Measurements from ENCODE around the gene NUCB1.
A peak's percentile ranks its signal among the peaks of the same experiment; 100 is the strongest.

The NUCB1 gene

DNA sequence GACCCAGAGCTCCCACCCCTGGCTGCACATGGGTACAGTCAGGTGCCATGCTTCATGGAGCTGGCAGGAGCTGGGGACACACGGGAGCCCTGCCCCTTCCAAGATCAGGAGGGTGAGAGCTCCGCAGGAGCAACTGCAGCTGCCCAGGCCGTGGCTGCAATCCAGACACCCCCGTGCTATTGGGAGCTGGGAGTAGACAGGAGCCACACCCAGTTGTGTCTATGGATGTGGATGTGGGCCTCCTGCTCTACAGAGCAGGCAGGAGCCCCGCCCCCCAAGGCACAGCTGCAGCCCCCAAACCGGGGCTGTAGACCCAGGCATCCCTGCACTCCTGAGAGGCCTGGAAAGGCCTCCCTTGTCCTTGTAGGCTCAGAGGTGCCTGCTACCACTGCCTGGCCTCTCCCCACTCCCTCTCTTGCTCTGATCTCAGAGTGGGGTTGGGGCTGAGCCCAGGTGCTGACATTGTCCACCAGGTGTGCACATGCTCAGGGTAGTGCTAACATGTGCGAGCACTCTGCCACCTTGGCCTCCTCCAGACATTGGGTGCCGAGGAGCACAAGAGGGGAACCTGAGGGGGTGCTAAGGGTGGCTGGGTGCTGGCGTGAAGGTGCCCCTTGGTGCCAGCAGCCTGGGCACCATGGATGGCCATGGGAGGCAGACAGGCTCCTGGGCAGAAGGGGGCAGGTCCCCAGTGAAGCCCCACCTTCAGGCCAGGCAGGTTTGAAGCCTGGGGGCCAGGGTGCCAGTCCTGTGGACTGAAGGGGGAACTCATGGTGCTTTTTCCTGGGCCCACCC is 46.5 kb downstream of the NUCB1 start:
- Histone ChIP-seq H2BK5ac (ENCODE audit: low read depth, low read length, poor library complexity) (no peak overlapping the region), H4K8ac (ENCODE audit: low read depth, low read length) (no peak overlapping the region), H2BK120ac (ENCODE audit: insufficient read depth, low read length, poor library complexity) (no peak overlapping the region), H3K4me2 (ENCODE audit: low read length) (no peak overlapping the region), H4K12ac (ENCODE audit: low read depth, low read length) (no peak overlapping the region), H3K9ac (ENCODE audit: low read length) (no peak overlapping the region), H3K79me1 (ENCODE audit: low read length) (no peaks in the 10 kb centered on the region), H3K79me2 (ENCODE audit: control insufficient read depth, insufficient read depth, low read length, poor library complexity) (no peaks in the 10 kb centered on the region), H3K9me3 (ENCODE audit: insufficient read depth, low read depth, low read length) (peaks cover 4% of the 10 kb centered on the region), H3K27ac (ENCODE audit: low read depth, low read length) (no peak overlapping the region), H2BK12ac (ENCODE audit: low read length) (peak overlapping the region; percentile 14), H3K4me3 (ENCODE audit: low read depth, low read length) (no peak overlapping the region), H3K4me1 (ENCODE audit: control insufficient read depth in 1 of 2, insufficient read depth in 2 of 2, low read length in 2 of 2) (peaks cover 4% of the 10 kb centered on the region in 2 experiments), H3K23ac (ENCODE audit: low read length) (no peak overlapping the region), H3K36me3 (ENCODE audit: control insufficient read depth in 1 of 2, insufficient read depth in 2 of 2, low read length in 2 of 2) (no peaks in the 10 kb centered on the region), H2AFZ (ENCODE audit: insufficient read depth, low read length, poor library complexity) (no peak overlapping the region), H2AK5ac (ENCODE audit: low read length) (peak overlapping the region; percentile 16), H3K4ac (ENCODE audit: low read depth, low read length) (no peak overlapping the region), H3K27me3 (ENCODE audit: insufficient read depth, low read length) (no peaks in the 10 kb centered on the region), H4K91ac (ENCODE audit: low read depth, low read length) (no peak overlapping the region), H3K18ac (ENCODE audit: low read length) (no peak overlapping the region), H3K14ac (ENCODE audit: low read length) (no peak overlapping the region)
- WGBS (ENCODE audit: extremely low coverage, insufficient coverage, insufficient read length), result no CpG with 5 or more reads among the region's 9 CpGs
- DNase-seq, result no peak

DNA sequence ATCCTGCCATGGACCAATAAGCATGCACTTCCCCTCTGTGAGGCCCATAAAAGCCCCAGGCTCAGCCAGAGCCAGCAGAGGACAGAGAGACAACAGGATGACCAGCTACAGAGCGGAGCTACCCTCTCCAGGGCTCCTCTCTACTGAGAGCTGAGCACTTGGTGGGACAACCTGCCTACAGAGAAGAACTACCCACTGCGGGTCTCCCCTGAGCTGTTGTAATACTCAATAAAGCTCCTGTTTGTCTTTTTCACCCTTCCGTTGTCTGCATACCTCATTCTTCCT is 47.1 kb downstream of the NUCB1 start:
- no peak overlapping the region for H2AK5ac ChIP-seq (ENCODE audit: low read length)
- no peak overlapping the region for H3K23ac ChIP-seq (ENCODE audit: low read length)
- H2BK5ac ChIP-seq (ENCODE audit: low read depth, low read length, poor library complexity), result no peak overlapping the region
- no peak overlapping the region for H3K27ac ChIP-seq (ENCODE audit: low read depth, low read length)
- peaks cover 4% of the 10 kb centered on the region for H3K9me3 ChIP-seq (ENCODE audit: insufficient read depth, low read depth, low read length)
- no peak overlapping the region for H4K12ac ChIP-seq (ENCODE audit: low read depth, low read length)
- H3K79me2 ChIP-seq (ENCODE audit: control insufficient read depth, insufficient read depth, low read length, poor library complexity), result no peaks in the 10 kb centered on the region
- H4K8ac ChIP-seq (ENCODE audit: low read depth, low read length), result no peak overlapping the region
- H3K4ac ChIP-seq (ENCODE audit: low read depth, low read length), result no peak overlapping the region
- H3K4me2 ChIP-seq (ENCODE audit: low read length), result no peak overlapping the region
- no CpG with 5 or more reads among the region's 3 CpGs for WGBS (ENCODE audit: extremely low coverage, insufficient coverage, insufficient read length)
- no peak overlapping the region for H2AFZ ChIP-seq (ENCODE audit: insufficient read depth, low read length, poor library complexity)
- H3K14ac ChIP-seq (ENCODE audit: low read length), result no peak overlapping the region
- H3K79me1 ChIP-seq (ENCODE audit: low read length), result no peaks in the 10 kb centered on the region
- H2BK12ac ChIP-seq (ENCODE audit: low read length), result no peak overlapping the region
- H3K4me3 ChIP-seq (ENCODE audit: low read depth, low read length), result no peak overlapping the region
- DNase-seq, result no peak
- H3K18ac ChIP-seq (ENCODE audit: low read length), result no peak overlapping the region
- peaks cover 4% of the 10 kb centered on the region in 2 experiments for H3K4me1 ChIP-seq (ENCODE audit: control insufficient read depth in 1 of 2, insufficient read depth in 2 of 2, low read length in 2 of 2)
- no peak overlapping the region for H4K91ac ChIP-seq (ENCODE audit: low read depth, low read length)
- H3K36me3 ChIP-seq (ENCODE audit: control insufficient read depth in 1 of 2, insufficient read depth in 2 of 2, low read length in 2 of 2), result no peaks in the 10 kb centered on the region
- H3K27me3 ChIP-seq (ENCODE audit: insufficient read depth, low read length), result no peaks in the 10 kb centered on the region
- H2BK120ac ChIP-seq (ENCODE audit: insufficient read depth, low read length, poor library complexity), result no peak overlapping the region
- H3K9ac ChIP-seq (ENCODE audit: low read length), result no peak overlapping the region

DNA sequence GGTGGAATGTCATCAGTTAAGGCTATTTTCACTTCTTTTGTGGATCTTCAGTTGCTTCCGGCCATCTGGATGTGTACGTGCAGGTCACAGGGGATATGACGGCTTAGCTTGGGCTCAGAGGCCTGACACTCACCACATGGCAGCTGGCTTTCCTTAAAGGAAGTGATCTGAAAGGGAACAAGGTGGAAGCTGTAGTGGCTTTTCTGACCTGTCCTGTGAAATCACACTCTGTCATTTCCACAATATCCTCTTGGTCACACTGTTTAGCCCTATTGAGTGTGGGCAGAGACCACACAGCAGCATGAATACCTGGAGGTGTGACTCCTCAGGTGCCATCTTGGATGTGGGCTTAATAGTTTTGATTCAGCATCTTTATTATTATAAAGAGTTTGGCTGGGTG is 50.0 kb downstream of the NUCB1 start:
- no peak overlapping the region for H2BK12ac ChIP-seq (ENCODE audit: low read length)
- H2AFZ ChIP-seq (ENCODE audit: insufficient read depth, low read length, poor library complexity), result no peak overlapping the region
- H3K18ac ChIP-seq (ENCODE audit: low read length), result no peak overlapping the region
- no peak overlapping the region for H3K4ac ChIP-seq (ENCODE audit: low read depth, low read length)
- peaks cover 4% of the 10 kb centered on the region for H3K9me3 ChIP-seq (ENCODE audit: insufficient read depth, low read depth, low read length)
- no peak overlapping the region for H4K12ac ChIP-seq (ENCODE audit: low read depth, low read length)
- H3K23ac ChIP-seq (ENCODE audit: low read length), result no peak overlapping the region
- no peak overlapping the region for H3K9ac ChIP-seq (ENCODE audit: low read length)
- no peak overlapping the region for H2AK5ac ChIP-seq (ENCODE audit: low read length)
- H3K4me2 ChIP-seq (ENCODE audit: low read length), result no peak overlapping the region
- H3K27ac ChIP-seq (ENCODE audit: low read depth, low read length), result no peak overlapping the region
- H3K36me3 ChIP-seq (ENCODE audit: control insufficient read depth in 1 of 2, insufficient read depth in 2 of 2, low read length in 2 of 2), result no peaks in the 10 kb centered on the region
- H3K14ac ChIP-seq (ENCODE audit: low read length), result no peak overlapping the region
- peaks cover 5% of the 10 kb centered on the region for H3K79me2 ChIP-seq (ENCODE audit: control insufficient read depth, insufficient read depth, low read length, poor library complexity)
- no CpG with 5 or more reads among the region's 3 CpGs for WGBS (ENCODE audit: extremely low coverage, insufficient coverage, insufficient read length)
- peaks cover 4 to 7% of the 10 kb centered on the region in 2 experiments for H3K4me1 ChIP-seq (ENCODE audit: control insufficient read depth in 1 of 2, insufficient read depth in 2 of 2, low read length in 2 of 2)
- no peak overlapping the region for H2BK120ac ChIP-seq (ENCODE audit: insufficient read depth, low read length, poor library complexity)
- DNase-seq, result peak in 1 of 2 donors; percentile 31
- H4K8ac ChIP-seq (ENCODE audit: low read depth, low read length), result no peak overlapping the region
- no peak overlapping the region for H4K91ac ChIP-seq (ENCODE audit: low read depth, low read length)
- H2BK5ac ChIP-seq (ENCODE audit: low read depth, low read length, poor library complexity), result no peak overlapping the region
- H3K4me3 ChIP-seq (ENCODE audit: low read depth, low read length), result no peak overlapping the region
- H3K27me3 ChIP-seq (ENCODE audit: insufficient read depth, low read length), result no peaks in the 10 kb centered on the region
- peaks cover 8% of the 10 kb centered on the region for H3K79me1 ChIP-seq (ENCODE audit: low read length)

DNA sequence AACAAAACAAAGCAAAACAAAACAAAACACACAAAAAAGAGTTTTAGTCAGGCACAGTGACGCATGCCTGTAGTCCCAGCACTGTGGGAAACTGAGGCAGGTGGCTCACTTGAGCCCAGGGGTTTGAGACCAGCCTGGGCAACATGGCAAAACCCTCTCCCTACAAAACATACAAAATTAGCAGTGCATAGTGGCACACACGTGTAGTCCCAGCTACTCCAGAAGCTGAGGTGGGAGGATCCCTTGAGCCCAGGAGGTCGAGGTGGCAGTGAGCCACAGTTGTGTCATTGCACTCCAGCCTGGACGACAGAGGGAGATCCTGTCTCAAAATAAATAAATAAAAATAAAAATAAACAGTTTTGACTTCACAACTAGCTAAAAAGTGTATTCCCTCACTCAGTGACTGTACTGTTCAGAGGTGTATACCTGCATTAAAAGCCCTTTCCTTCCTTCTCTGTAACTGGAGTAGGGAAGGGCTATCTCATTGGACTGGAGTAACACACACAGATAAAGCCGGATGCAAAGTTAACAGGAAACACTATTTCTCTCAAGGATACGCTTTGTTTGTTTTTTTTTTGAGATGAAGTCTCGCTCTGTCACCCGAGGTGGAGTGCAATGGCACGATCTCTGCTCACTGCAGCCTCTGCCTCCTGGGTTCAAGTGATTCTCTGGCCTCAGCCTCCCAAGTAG is 50.9 kb downstream of the NUCB1 start:
- H4K8ac ChIP-seq (ENCODE audit: low read depth, low read length), result no peak overlapping the region
- H2AFZ ChIP-seq (ENCODE audit: insufficient read depth, low read length, poor library complexity), result no peak overlapping the region
- peaks cover 11% of the 10 kb centered on the region for H3K79me2 ChIP-seq (ENCODE audit: control insufficient read depth, insufficient read depth, low read length, poor library complexity)
- WGBS (ENCODE audit: extremely low coverage, insufficient coverage, insufficient read length), result no CpG with 5 or more reads among the region's 9 CpGs
- H3K27ac ChIP-seq (ENCODE audit: low read depth, low read length), result no peak overlapping the region
- no peak overlapping the region for H3K18ac ChIP-seq (ENCODE audit: low read length)
- no peak overlapping the region for H2BK12ac ChIP-seq (ENCODE audit: low read length)
- H2AK5ac ChIP-seq (ENCODE audit: low read length), result no peak overlapping the region
- H4K91ac ChIP-seq (ENCODE audit: low read depth, low read length), result no peak overlapping the region
- no peak overlapping the region for H3K4me2 ChIP-seq (ENCODE audit: low read length)
- peaks cover 4% of the 10 kb centered on the region for H3K9me3 ChIP-seq (ENCODE audit: insufficient read depth, low read depth, low read length)
- peaks cover 12 to 15% of the 10 kb centered on the region in 2 experiments for H3K4me1 ChIP-seq (ENCODE audit: control insufficient read depth in 1 of 2, insufficient read depth in 2 of 2, low read length in 2 of 2)
- H2BK5ac ChIP-seq (ENCODE audit: low read depth, low read length, poor library complexity), result no peak overlapping the region
- H3K4me3 ChIP-seq (ENCODE audit: low read depth, low read length), result no peak overlapping the region
- H3K36me3 ChIP-seq (ENCODE audit: control insufficient read depth in 1 of 2, insufficient read depth in 2 of 2, low read length in 2 of 2), result peaks cover 2 to 5% of the 10 kb centered on the region in 2 experiments
- no peaks in the 10 kb centered on the region for H3K27me3 ChIP-seq (ENCODE audit: insufficient read depth, low read length)
- no peak overlapping the region for H3K23ac ChIP-seq (ENCODE audit: low read length)
- DNase-seq, result no peak
- no peak overlapping the region for H3K9ac ChIP-seq (ENCODE audit: low read length)
- no peak overlapping the region for H2BK120ac ChIP-seq (ENCODE audit: insufficient read depth, low read length, poor library complexity)
- peaks cover 14% of the 10 kb centered on the region for H3K79me1 ChIP-seq (ENCODE audit: low read length)
- no peak overlapping the region for H4K12ac ChIP-seq (ENCODE audit: low read depth, low read length)
- no peak overlapping the region for H3K4ac ChIP-seq (ENCODE audit: low read depth, low read length)
- H3K14ac ChIP-seq (ENCODE audit: low read length), result no peak overlapping the region

Measured in trophoblast cell (in vitro differentiated cells and primary cell).